Tibial nerve (tissue), 4 donors: ENCODE measurements around the gene TXNL4B. TPM values are rescaled to one million over a fixed set of nuclear protein-coding genes. Genes with fewer than 3 reads are reported as not detected.

Source experiments
- DNase-seq, 2 donors: peaks; one replicate each; pipeline ENCODE4 v3.0.0-alpha.2; 2019; ENCODE audit warnings: low spot score in 2 of 2
- H3K27ac ChIP-seq, 4 donors: fragments of 200-600 bp; sonication (generic) in 3 of 4; one replicate each; pipeline ENCODE4 v1.5.1; 2017 to 2019; ENCODE audit warnings: mild to moderate bottlenecking in 1 of 4
- H3K27me3 ChIP-seq, 2 donors: fragments of 200-600 bp; sonication (generic) in 1 of 2; one replicate each; pipeline versions ENCODE4 v1.5.1 to v1.6.0; 2017 to 2019
- H3K36me3 ChIP-seq, 3 donors: fragments of 200-600 bp; sonication (generic); one replicate each; pipeline ENCODE4 v1.5.1; 2018 to 2019
- H3K4me1 ChIP-seq, 4 donors: fragments of 200-600 bp; sonication (generic) in 3 of 4; one replicate each; pipeline ENCODE4 v1.5.1; 2017 to 2019
- H3K4me3 ChIP-seq, 4 donors: fragments of 200-600 bp; sonication (generic) in 3 of 4; one replicate each; pipeline ENCODE4 v1.5.1; 2017 to 2019; ENCODE audit warnings: mild to moderate bottlenecking in 1 of 4, moderate library complexity in 1 of 4
- H3K9me3 ChIP-seq, 4 donors: fragments of 200-600 bp; sonication (generic) in 3 of 4; one replicate each; pipeline ENCODE4 v1.5.1; 2017 to 2019
- EP300 ChIP-seq, 2 donors: sonication (generic); formaldehyde crosslinking; IDR thresholded peaks; one replicate each; pipeline ENCODE4 v1.6.1; 2017; ENCODE audit warnings: antibody characterized with exemption in 2 of 2, mild to moderate bottlenecking in 1 of 2
- POLR2A ChIP-seq, 2 donors: fragments of 450-650 bp; IDR thresholded peaks; one replicate each; pipeline ENCODE4 v1.6.1; 2017; ENCODE audit warnings: antibody characterized with exemption in 2 of 2, mild to moderate bottlenecking in 2 of 2, moderate library complexity in 2 of 2
- WGBS, 2 donors: methylation state at CpG; one replicate each; pipeline ENCODE4 v1.1.5; 2018; 5-methylcytosine and 5-hydroxymethylcytosine counted together
- total RNA-seq, 4 donors: library from RNA; depleted of rRNA; stranded (reverse); fragments of >200 nt; gene quantifications; one replicate each; pipeline ENCODE4 v1.1.0, GENCODE V29; 2016
- TF ChIP-seq, protein P1 (sequence below), 5 experiments: fragments of 200-600 bp in 3 of 5; fragments of 450-650 bp in 2 of 5; sonication (generic) in 3 of 5; IDR thresholded peaks; one replicate each; pipeline ENCODE4 v1.5.1; 2016 to 2019; ENCODE audit warnings: antibody characterized with exemption in 5 of 5, mild to moderate bottlenecking in 3 of 5, moderate library complexity in 2 of 5

TXNL4B gene
- total RNA-seq, 4 donors from 2014 or later: 13.1 to 20.5 (median 15.5) TPM

DNA sequence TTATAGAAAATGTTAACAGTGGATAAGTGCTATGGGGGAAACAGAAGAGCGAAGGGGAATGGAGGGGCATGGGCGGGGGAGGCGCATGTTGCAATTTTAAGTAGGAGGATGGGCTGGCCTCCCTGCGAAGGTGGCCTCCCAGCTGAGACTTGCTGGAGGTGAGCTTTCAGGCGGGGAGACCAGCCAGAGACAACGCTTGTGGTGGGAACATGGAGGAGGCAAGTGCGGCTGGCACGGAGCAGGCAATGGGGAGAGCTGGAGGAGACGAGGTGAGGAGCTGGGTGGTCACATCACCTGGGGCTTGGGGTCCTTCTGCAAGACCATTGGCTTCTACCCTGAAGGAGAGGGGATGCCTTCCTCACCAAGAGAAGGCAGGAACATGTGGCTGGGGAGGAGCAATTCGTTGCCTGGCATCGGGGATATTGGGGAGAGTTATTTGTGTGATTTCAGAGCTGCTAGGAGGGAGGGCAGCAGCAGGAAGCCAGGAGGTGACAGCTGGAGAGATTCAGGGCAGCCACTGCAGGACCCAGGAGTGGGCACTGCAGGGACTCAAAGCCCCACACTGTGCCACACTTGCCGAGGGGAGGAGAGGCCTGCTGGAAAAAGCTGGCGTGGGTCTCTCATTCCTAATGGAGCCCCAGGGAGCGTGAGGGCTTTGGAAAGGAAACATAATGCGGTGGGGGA, 44.1 kb upstream of the TXNL4B start:
- no peak for DNase-seq
- no peak for TF ChIP-seq POLR2A (IDR thresholded peaks at IDR 0.05)
- TF ChIP-seq, protein P1, sequence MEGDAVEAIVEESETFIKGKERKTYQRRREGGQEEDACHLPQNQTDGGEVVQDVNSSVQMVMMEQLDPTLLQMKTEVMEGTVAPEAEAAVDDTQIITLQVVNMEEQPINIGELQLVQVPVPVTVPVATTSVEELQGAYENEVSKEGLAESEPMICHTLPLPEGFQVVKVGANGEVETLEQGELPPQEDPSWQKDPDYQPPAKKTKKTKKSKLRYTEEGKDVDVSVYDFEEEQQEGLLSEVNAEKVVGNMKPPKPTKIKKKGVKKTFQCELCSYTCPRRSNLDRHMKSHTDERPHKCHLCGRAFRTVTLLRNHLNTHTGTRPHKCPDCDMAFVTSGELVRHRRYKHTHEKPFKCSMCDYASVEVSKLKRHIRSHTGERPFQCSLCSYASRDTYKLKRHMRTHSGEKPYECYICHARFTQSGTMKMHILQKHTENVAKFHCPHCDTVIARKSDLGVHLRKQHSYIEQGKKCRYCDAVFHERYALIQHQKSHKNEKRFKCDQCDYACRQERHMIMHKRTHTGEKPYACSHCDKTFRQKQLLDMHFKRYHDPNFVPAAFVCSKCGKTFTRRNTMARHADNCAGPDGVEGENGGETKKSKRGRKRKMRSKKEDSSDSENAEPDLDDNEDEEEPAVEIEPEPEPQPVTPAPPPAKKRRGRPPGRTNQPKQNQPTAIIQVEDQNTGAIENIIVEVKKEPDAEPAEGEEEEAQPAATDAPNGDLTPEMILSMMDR (IDR thresholded peaks at IDR 0.05): no peak
- no peak for TF ChIP-seq EP300 (IDR thresholded peaks at IDR 0.05)
- Histone ChIP-seq H3K27ac (no peak overlapping the region), H3K36me3 (no peaks in the 10 kb centered on the region), H3K9me3 (no peaks in the 10 kb centered on the region), H3K4me3 (no peak overlapping the region), H3K4me1 (no peaks in the 10 kb centered on the region), H3K27me3 (no peaks in the 10 kb centered on the region)
- WGBS, 2 donors: 79 to 80% methylated on average over 15 of the region's 15 CpGs

DNA sequence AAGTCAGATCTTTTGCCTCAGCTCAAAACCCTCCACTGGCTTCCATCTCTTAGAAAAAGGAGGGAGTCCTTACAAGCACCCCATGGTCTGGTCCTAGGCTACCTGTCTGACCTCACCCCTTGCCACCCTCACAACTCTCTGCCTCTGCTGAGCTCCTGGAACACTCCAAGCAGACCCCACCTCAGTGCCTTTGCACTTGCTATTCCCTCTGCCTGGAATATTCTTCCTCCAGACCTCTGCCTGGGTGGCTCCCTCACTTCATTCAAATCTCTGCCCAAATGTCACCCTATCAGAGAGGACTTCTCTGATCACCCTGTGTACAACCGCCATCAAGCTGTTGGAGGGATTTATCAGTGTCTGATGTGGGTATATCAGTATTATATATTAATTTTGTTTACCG, 41.1 kb upstream of the TXNL4B start:
- H3K36me3 ChIP-seq: no peaks in the 10 kb centered on the region
- no peak overlapping the region for H3K27ac ChIP-seq
- H3K4me1 ChIP-seq: no peaks in the 10 kb centered on the region
- H3K27me3 ChIP-seq: no peaks in the 10 kb centered on the region
- H3K4me3 ChIP-seq: no peak overlapping the region
- no peak for DNase-seq
- TF ChIP-seq POLR2A (IDR thresholded peaks at IDR 0.05) (no peak), EP300 (IDR thresholded peaks at IDR 0.05) (no peak)
- TF ChIP-seq, protein P1 (IDR thresholded peaks at IDR 0.05): no peak
- H3K9me3 ChIP-seq: no peaks in the 10 kb centered on the region
- WGBS, 2 donors: 92 to 97% methylated on average over 2 of the region's 2 CpGs

DNA sequence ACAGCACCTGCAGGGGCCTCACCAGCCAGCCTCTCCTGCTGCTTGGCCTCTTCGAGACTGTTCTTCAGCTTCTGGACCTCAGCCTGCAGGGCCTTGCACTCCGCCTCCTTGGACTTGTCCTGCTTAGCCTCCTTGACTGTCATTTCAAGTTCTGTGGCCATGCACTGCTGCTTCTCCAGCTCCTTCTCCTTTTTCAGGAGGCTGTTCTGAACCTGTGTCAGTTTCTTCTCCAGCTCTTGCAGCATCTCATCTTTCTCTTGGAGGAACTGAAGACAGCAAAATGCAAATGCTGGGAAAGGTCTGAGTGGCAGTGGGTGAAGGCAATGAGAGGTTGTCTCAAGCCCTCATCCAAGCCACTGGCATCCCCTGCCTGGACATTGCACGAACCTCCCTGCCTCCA, 39.3 kb upstream of the TXNL4B start:
- Histone ChIP-seq H3K4me3 (no peak overlapping the region), H3K36me3 (no peaks in the 10 kb centered on the region), H3K9me3 (no peaks in the 10 kb centered on the region), H3K4me1 (no peaks in the 10 kb centered on the region), H3K27me3 (no peaks in the 10 kb centered on the region), H3K27ac (no peak overlapping the region)
- WGBS, 2 donors: 96 to 98% methylated on average over 3 of the region's 3 CpGs
- no peak for DNase-seq
- TF ChIP-seq POLR2A (IDR thresholded peaks at IDR 0.05) (no peak), EP300 (IDR thresholded peaks at IDR 0.05) (no peak)
- TF ChIP-seq, protein P1 (IDR thresholded peaks at IDR 0.05): no peak

DNA sequence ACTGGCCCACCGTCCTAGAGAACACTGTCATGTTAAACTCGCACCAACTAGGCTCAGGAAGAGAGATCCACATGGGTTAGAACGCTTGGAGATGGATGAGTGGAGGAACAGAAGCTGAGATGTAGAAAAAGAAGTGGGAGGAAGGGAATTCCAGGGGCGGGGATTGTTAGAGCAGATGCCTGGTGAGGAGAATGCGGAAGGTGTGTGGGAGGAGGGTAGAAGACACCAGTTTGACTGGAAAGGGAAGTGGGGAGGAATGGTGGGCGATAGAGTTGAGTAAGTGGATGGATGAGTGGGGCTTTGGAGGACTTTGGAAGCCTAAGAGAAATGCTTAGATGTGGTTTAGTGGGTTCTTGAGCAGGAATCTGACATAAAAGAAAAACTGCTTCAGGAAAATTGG, 37.6 kb upstream of the TXNL4B start:
- WGBS, 2 donors: 64 to 71% methylated on average over 6 of the region's 6 CpGs

More for the DNA sequence above, 37.6 kb upstream of the TXNL4B start:
- H3K36me3 ChIP-seq: no peaks in the 10 kb centered on the region
- H3K27ac ChIP-seq: no peak overlapping the region
- peaks cover 0 to 3% (median 0%) of the 10 kb centered on the region in 4 donors for H3K4me1 ChIP-seq
- TF ChIP-seq, protein P1 (IDR thresholded peaks at IDR 0.05): no peak
- no peak for TF ChIP-seq EP300 (IDR thresholded peaks at IDR 0.05)
- no peak for TF ChIP-seq POLR2A (IDR thresholded peaks at IDR 0.05)
- no peak for DNase-seq
- no peaks in the 10 kb centered on the region for H3K27me3 ChIP-seq
- H3K4me3 ChIP-seq: no peak overlapping the region
- no peaks in the 10 kb centered on the region for H3K9me3 ChIP-seq
